ENCODE data around the gene DOCK4.

DNA sequence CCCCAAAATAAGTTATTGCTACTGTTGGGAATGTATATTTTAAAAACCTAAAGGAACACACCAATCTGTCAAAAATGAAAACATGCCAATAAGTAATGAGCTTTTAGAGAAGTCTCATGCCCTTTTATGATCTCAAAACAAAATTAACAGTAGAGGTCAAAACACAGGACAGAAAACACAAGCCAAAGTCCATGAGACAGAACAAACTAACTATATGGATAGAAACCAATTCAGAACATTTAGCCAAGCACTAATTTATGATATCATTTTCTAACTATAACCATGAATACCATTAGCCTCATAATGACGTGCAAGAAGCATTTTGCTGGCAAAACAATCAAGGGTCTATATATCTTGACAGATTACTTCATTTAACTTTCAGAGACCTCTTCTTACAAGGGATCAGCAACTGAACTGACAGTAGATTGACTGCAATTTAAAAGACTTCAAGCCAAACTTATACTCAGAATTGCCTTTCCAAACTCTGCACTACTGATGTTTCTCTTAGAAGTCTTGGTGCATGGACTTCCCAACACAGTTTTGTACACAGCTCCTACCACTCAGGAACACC lies 200.9 kb downstream of the DOCK4 start:
- TF ChIP-seq CREB1 (IDR thresholded peaks at IDR 0.05; ENCODE audit: low read depth): no peak
- TF ChIP-seq CEBPB (IDR thresholded peaks at IDR 0.05): no peak
- TF ChIP-seq EP300 (IDR thresholded peaks at IDR 0.05; ENCODE audit: borderline replicate concordance): no peak
- TF ChIP-seq, protein P1, sequence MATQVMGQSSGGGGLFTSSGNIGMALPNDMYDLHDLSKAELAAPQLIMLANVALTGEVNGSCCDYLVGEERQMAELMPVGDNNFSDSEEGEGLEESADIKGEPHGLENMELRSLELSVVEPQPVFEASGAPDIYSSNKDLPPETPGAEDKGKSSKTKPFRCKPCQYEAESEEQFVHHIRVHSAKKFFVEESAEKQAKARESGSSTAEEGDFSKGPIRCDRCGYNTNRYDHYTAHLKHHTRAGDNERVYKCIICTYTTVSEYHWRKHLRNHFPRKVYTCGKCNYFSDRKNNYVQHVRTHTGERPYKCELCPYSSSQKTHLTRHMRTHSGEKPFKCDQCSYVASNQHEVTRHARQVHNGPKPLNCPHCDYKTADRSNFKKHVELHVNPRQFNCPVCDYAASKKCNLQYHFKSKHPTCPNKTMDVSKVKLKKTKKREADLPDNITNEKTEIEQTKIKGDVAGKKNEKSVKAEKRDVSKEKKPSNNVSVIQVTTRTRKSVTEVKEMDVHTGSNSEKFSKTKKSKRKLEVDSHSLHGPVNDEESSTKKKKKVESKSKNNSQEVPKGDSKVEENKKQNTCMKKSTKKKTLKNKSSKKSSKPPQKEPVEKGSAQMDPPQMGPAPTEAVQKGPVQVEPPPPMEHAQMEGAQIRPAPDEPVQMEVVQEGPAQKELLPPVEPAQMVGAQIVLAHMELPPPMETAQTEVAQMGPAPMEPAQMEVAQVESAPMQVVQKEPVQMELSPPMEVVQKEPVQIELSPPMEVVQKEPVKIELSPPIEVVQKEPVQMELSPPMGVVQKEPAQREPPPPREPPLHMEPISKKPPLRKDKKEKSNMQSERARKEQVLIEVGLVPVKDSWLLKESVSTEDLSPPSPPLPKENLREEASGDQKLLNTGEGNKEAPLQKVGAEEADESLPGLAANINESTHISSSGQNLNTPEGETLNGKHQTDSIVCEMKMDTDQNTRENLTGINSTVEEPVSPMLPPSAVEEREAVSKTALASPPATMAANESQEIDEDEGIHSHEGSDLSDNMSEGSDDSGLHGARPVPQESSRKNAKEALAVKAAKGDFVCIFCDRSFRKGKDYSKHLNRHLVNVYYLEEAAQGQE (IDR thresholded peaks at IDR 0.05; ENCODE audit: low read depth): no peak
- TF ChIP-seq, protein P2, sequence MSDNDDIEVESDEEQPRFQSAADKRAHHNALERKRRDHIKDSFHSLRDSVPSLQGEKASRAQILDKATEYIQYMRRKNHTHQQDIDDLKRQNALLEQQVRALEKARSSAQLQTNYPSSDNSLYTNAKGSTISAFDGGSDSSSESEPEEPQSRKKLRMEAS (IDR thresholded peaks at IDR 0.05): no peak
- TF ChIP-seq FOXM1 (IDR thresholded peaks at IDR 0.05; ENCODE audit: borderline replicate concordance, low read depth): no peak
- no peak for TF ChIP-seq TAF1 (IDR thresholded peaks at IDR 0.05; ENCODE audit: low read depth)
